GM13977 (cell line): ENCODE results near the gene TPRG1L.

ENCODE experiments used
- DNase-seq: peaks from one replicate; pipeline ENCODE4 v3.0.0; 2012; ENCODE audit warnings: low spot score
- in situ Hi-C: fragments of 300-500 bp; cut with MboI; formaldehyde crosslinking; loops from one replicate; pipeline ENCODE4 v1.12.0; 2022; ENCODE audit warnings: low sequenced_read_pairs, low pct_unique_long_range_greater_than_20kb, mixed read lengths, inconsistent platforms; ENCODE audit not compliant: unreplicated experiment
- TF ChIP-seq, protein P1 (sequence below): IDR thresholded peaks from 2 replicates; pipeline ENCODE4 v1.5.1; 2012; ENCODE audit warnings: mild to moderate bottlenecking, control low read depth; ENCODE audit not compliant: insufficient read depth; ENCODE audit errors: extremely low read depth, missing control alignments

The TPRG1L gene

DNA sequence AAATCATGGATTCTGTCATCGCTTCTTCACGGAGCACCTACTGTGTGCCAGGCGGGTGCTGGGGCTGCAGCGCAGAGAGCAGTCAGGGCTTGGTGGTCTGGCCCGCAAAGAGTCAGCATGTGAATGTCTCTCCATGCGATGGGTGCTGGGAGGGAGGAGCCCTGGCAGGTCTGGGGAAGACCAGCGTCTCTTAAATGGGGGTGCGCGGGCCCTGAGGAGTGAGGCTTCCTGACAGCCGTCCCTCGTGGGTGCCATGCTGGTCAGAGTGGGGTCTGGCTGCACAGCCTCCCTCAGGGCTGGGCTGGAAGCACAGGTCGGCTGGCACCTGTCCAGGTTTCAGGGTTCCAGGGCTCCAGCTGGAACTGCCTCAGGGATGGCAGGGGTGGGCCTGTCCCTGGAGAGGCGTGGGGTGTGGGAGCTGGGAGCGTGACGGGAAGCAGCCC lies 46.0 kb downstream of the TPRG1L start:
- in situ Hi-C loops: no loop called here
- TF ChIP-seq, protein P1, sequence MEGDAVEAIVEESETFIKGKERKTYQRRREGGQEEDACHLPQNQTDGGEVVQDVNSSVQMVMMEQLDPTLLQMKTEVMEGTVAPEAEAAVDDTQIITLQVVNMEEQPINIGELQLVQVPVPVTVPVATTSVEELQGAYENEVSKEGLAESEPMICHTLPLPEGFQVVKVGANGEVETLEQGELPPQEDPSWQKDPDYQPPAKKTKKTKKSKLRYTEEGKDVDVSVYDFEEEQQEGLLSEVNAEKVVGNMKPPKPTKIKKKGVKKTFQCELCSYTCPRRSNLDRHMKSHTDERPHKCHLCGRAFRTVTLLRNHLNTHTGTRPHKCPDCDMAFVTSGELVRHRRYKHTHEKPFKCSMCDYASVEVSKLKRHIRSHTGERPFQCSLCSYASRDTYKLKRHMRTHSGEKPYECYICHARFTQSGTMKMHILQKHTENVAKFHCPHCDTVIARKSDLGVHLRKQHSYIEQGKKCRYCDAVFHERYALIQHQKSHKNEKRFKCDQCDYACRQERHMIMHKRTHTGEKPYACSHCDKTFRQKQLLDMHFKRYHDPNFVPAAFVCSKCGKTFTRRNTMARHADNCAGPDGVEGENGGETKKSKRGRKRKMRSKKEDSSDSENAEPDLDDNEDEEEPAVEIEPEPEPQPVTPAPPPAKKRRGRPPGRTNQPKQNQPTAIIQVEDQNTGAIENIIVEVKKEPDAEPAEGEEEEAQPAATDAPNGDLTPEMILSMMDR: no peak
- DNase-seq: no peak

- TF ChIP-seq, protein P1: no peak
- in situ Hi-C loops: no loop called here
- DNase-seq: no peak
Observed at GRCh38 chr1:3671371-3672180, 46.8 kb downstream of the TPRG1L start.

DNA sequence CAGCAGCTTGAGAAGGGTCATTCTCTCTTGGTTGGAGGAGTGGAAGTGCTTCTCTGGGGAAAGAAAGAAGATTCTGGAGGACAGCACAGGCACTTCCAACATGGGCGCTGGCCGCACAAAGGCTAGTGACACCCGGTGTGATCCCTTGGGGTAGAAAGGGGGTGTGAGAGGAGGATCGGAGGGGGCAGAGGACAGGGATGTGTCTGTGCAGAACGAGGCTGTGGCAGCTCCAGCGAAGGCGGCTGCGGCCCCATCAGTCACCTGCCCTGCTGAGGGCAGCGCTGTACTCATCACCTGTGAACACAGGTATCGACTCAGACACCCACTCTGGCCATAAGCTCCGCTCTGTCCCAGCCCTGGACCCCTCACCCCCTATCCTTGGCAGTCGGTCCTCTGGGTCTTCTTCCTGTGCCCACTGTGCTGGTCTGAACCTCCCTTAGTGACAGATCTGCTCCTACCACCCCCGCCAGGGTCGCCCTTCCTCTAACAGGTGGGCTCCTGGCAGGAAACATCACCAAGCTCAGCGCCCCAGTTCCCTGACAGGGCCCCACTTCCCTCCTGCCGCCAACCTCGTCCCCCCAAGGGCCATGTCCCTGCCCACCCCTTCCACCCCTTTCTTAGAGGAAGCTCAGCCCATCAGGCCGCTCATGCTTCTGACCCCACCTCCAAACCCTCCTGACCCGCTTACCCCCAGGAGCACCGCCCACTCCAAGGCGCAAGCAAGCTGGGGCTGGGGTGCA lies 47.6 kb downstream of the TPRG1L start:
- DNase-seq: no peak
- TF ChIP-seq, protein P1: no peak
- in situ Hi-C loops: no loop called here

- in situ Hi-C loops: no loop called here
- no peak for DNase-seq
- TF ChIP-seq, protein P1: no peak
Observed at GRCh38 chr1:3672971-3673361, 48.2 kb downstream of the TPRG1L start.

DNA sequence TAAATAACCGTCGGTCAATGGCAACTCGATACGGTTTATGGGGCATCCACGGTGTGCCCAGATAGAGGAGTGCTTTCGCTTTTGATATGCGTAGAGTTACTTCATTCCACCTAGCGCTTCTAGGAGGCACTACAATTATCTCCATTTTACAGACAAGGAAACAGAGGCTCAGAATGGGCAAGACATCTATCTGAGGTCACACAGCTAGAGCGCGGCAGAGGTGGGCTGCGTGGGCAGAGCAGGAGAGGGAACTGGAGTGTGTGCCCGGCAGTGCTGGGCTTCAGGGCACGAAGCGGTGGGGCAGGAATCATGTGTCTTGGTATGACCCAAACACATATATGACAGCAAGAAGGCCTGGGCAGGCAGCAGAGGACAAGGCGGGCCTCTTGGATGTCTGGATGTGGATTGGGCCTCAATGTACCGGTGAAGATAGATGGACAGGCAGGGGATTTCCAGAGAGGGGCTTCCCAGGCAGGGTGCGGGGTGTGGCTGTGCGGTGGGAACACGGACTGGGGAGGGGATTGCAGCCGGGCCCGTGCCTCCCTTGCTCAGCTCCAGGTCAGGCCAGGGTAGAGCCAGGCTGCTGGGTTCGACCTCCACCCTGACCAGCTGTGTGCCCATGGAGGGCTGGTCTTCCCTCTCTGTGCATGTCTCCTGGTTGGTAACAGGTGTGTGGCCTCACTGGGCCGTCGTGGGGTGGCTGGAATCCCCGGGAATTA lies 48.7 kb downstream of the TPRG1L start:
- TF ChIP-seq, protein P1: no peak
- in situ Hi-C loops: no loop called here
- DNase-seq: peak; percentile 61

DNA sequence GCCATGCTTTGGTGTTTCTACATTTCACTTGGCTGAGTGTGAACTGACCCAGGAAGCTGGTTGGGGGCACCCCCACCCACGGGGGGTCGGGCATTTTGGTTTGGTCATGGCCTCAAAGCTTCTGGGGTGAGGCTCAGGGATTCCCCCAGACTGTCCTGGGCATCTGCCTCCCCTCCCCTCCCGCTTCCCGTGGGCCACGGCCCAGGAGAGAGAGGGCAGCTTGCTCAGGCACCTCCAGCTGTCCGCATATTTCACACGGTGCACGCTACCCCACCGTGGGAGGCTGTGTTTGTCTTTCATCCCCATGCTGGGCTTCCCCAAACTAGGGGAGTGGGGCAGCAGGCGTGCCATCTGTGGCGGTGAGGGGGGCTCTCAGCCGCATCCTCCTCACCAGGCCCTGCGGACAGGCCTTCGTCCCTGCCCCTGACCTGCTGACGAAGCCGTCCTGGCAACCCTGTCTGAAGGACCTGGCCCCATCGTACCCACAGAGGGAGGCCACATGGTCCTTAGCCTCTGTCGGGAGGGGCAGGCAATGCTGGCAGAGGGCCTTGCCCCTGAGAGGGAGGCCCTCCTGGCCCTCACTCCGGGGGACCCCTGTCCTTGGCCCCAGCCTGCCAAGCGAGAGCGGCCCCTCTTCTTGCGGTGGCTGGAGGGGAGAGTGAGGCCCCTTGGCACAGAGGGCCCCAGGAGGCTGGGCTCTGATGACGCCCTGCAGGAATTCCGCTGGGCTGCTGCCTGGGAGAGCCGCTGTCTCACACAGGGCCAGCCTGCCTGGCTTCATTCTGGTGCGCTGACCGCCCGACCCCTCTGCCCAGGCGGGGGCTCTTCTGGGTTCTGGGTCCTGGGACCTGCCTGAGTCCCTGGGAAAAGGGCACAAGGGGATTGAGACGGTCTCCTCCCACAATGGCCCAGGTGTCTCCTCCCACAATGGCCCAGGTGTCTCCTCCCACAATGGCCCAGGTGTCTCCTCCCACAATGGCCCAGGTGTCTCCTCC lies 49.6 kb downstream of the TPRG1L start:
- DNase-seq: peak; percentile 37
- TF ChIP-seq, protein P1: no peak
- in situ Hi-C loops: no loop called here
